ENCODE data around the gene ENO3.

GRCh38 chr17:4970273-4970672, 19.4 kb downstream of the ENO3 start:
- no peak for TF ChIP-seq CTCF (conservative IDR thresholded peaks at IDR 0.05; ENCODE audit: low read length)
- no peak for TF ChIP-seq EZH2phosphoT487 (IDR thresholded peaks at IDR 0.05; ENCODE audit: borderline replicate concordance)
